GM18907 (cell line): ENCODE results near the gene RAB3B.
"Not testable (repeated sequence)": the region's sequence is repeated elsewhere in the genome, so short reads cannot be mapped to it uniquely, and the experiment has no call there.

Experiments
- ATAC-seq: cut with Tn5 transposase; IDR thresholded peaks from one replicate; pipeline ENCODE4 v1.9.1; 2021; ENCODE audit warnings: mild to moderate bottlenecking, moderate library complexity; ENCODE audit not compliant: unreplicated experiment

Gene RAB3B

DNA sequence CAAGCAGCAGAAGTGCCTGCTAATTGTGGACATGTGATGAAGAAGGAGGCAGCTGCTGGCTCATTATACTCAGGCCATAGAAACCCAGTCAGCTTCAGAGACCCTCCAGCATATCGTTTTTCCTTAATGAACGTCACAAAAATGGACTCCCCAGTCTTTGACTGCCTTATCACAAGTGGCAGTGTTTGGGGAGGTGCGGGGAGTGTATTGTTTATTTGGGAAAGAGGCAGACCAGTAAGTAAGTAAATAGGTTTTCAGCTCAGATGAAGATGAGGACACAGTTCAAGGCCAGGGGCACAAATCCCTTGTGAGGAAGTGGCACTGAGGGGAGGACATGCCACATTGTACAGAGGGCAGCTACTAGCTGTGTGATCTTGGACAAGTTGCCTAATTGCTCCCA, 68.5 kb downstream of the RAB3B start:
- ATAC-seq = no peak

DNA sequence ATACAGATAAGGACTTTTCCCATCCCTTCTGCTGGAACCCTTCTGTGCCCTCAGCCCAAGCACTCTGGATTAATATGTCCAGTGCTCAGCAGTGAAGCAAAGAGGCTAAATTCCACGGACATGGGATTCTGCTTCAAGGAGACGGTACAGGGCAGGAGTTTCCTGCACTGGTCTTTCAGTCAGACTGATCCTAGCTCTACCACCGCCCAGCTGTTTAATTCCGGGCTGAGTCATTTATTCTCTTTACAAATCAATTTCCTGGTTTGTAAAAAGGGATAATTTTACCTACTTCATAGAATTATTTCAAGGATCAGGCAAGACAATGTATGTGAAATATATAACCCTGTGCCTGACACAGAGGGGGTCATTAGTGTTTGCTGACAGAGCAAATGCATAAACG, 70.4 kb downstream of the RAB3B start:
- no peak for ATAC-seq

DNA sequence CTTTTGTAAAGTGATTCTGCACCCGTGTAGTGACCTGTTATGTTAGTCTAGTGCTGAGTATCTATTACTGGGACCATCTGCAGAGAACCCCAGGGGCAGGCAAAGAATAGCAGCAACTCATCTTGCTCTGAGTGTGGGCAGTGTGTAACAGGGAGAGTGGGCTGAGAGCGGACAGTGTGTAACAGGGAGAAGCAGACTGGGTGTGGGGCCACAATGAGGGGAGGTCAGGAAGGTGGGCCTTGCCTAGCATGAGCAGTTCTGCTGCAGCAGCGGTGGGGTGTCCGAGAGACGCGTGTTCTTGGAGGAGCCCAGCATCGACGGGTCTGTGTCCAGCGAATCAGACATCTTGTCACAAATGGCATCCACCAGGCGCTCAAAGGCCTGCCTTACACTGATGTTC, 70.8 kb downstream of the RAB3B start:
- ATAC-seq = no peak

- ATAC-seq = no peak
These were observed 73.7 kb downstream of the RAB3B start for GRCh38 chr1:51916587-51917405.

DNA sequence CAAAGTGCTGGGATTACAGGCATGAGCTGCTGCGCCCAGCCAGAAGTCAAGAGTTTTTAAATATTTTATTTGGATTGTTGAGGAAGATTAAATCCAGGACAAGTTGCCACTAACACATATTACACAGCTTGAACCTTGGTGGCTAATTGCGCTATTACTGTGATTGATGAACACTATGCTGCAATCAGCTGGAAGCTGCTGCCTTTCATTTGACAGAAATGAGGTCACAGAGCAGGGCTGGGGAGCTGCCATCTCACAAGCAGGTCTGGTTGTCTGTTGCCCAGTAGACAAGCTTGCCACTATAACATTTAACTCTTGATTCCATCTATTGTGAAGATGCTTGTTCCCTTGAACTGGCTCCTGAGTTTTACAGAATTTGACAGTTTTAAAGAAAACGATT, 74.5 kb downstream of the RAB3B start:
- ATAC-seq = no peak

- ATAC-seq = no peak
These were observed 77.6 kb downstream of the RAB3B start for GRCh38 chr1:51912881-51913280.

- ATAC-seq = no peak
These were observed 80.1 kb downstream of the RAB3B start for GRCh38 chr1:51910221-51911000.

DNA sequence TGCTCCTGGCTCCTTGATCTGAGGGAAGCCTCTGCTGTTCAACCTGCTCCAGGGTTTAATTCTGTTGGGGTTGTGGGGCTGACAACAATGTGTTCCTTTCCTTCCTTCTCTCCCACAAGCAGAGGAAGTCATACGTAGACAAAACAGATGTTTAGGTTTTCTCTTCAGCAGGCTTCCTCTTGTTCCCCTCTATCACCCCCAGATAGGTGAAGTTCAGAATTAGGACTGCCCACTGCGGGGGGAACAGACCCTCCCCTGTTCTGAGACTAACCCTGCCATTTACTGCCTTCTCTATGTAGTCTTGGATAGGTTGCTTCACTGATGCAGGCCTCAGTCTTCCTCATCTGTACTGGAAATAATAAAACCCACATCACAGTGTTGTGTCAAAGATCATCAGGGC, 82.0 kb downstream of the RAB3B start:
- no peak for ATAC-seq

DNA sequence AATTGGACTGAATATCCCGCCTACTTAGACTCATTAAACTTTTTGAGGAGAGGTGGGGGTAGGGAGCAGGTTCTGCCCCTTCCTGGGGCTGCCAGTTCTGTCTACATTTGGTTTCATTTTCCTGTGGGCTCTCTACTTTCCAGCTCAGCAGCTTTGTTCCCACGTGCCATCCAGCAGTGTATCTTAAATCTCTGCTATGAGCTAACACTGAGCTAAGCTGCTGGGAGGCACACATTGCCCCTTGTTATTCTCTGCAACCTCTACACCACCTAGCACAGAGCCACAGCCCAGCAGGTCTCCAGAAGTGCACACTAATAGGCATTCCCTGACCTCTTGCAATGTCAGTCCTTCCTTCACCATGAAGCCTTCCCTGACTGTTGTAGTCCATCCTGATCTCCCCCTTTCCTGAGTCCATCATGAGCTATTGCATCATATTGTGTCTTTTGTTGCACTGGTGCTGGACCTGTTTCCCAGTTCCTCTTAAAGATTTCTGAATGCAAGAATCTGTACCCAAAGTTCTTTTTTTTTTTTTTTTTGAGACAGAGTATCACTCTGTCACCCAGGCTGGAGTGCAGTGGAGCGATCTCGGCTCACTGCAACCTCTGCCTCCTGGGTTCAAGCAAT, 83.3 kb downstream of the RAB3B start:
- ATAC-seq = no peak

DNA sequence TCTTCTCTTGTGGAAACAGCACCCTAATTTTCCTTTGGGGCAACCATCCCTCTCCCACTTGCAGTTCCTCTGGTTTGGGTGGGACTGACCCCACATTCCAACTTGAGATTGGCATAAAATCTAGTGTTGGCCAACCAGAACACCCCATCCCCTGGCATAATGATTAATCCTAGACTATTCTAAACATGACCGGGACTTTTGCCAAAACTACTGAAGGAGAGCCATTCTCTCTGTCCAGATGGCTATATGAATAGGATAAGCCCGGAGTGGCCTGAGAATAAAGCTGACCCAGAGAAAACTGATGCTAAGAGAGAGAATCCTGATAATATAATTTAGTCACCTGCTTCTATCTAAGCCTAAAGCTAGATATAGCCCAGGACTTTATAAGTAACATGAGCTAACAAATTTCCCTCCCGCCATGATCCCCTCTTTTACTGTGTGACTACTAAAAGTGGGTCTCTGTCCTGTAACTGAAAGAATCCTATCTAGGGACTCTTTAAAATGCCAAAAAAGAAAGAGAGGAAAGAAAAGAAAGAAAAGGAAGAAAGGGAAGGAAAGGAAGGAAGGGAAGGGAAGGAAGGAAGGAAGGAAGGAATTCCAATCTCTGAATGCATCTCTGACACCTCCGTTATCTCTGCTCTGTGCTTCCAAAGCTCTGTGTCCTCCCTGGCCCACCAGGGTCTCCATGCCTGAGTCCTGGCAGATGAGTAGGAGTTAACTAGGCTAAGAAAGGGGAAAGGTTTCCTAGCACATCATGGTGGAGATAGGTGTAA, 84.0 kb downstream of the RAB3B start:
- ATAC-seq = no peak

- ATAC-seq = no peak
These were observed 88.0 kb downstream of the RAB3B start for GRCh38 chr1:51902456-51902855.

- no peak for ATAC-seq
These were observed 89.3 kb downstream of the RAB3B start for GRCh38 chr1:51901151-51901550.

DNA sequence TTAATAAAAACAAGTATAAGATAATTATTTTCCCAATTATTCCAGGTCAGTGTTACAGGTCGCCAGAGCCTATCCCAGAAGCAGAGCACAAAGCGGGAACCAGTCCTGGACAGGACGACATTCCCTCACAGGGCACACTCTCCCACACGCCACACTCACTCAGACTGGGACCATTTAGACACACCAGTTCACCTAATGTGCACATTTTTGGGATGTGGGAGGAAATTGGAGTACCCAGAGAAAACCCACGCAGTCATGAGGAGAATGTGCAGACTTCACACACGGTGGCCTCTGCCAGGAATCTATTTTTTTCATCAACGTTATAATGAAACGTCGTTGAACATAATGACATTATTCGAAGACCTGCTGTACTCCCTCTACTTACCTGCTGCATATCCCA, 91.5 kb downstream of the RAB3B start:
- no peak for ATAC-seq

GRCh38 chr1:51898090-51898734, 92.3 kb downstream of the RAB3B start:
- no peak for ATAC-seq

GRCh38 chr1:51897699-51898031, 92.8 kb downstream of the RAB3B start:
- ATAC-seq = no peak

GRCh38 chr1:51894748-51895147, 95.8 kb downstream of the RAB3B start:
- ATAC-seq = not testable (repeated sequence)

GRCh38 chr1:51878616-51879336, 111.7 kb downstream of the RAB3B start, which contains the start of gene NRDC:
TSS of gene NRDC (minus strand) at chr1:51878727. CDS start at chr1:51878615, 112 bp downstream.
- peak; percentile 95 for ATAC-seq

DNA sequence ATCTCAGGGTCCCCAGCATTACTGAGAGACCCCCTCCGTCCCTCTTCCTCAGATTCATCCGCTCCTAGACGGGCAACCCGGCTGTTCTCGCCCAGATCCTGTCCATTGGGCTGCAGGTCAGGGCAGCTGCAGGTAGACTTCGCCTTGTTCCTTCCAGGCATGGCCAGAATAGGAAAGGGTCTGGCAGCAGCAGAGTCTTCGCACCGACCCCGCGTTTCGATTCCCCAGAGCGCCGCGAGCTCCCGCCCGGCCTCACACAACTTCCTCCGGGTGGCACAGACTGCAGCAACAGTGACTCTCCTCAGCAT, 112.2 kb downstream of the RAB3B start:
- ATAC-seq = peak; percentile 16

DNA sequence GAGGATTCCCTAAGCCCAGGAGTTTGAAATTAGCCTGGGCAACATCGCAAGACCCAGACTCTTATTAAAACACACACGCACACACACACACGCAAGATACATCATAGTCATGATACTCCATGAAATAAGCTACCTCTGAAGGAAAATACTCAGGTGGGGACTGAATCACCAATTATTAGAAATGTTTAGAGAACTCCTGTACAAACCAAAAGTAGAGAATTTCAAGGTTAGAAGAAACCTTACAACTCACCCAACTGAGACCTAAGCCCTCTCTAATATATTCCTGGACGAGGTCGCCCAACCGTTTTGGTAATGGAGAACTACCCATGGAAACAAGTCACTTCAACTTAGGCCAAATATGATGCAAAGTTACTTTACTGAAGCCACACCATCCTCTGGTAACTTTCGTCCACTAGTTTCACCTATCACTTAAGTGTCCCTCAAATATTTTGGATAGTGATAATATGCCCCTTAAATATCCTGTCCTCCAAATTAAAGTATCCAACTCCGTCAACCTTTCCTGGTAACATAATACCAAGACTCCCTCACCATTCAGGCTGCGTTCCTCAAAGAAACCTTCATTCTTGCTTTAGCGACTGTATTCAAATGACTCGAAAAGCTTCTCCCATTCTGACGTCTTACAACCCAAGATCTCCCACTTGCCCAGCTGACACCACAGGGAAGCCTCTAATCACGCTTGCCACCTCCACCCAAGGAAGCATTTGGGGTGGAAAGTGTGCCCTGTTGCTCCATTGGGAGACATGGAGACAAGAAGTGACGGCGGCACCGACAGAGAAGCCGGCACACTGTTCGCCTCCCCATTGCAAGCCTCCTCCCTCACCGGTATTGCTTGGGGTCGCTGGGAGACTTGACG, 112.8 kb downstream of the RAB3B start:
- ATAC-seq = no peak
